Measurements from ENCODE around the gene IL1RAP. TPM values are rescaled to one million over a fixed set of nuclear protein-coding genes. Genes with fewer than 3 reads are reported as not detected.

The IL1RAP gene
- total RNA-seq, 1 experiment from 2014 or later: 62.0 TPM

GRCh38 chr3:190601622-190602021, 87.7 kb downstream of the IL1RAP start:
- intact Hi-C loops (cut with micrococcal nuclease): no loop called here
- Mint-ChIP-seq H3K27me3 (ENCODE audit: insufficient read depth, unreplicated experiment) (no peaks in the 10 kb centered on the region), H3K4me3 (ENCODE audit: unreplicated experiment) (no peak overlapping the region), H3K4me1 (ENCODE audit: insufficient read depth, unreplicated experiment) (no peaks in the 10 kb centered on the region), H3K27ac (ENCODE audit: low read depth, unreplicated experiment) (no peak overlapping the region), H3K9me3 (ENCODE audit: unreplicated experiment) (peaks cover 8% of the 10 kb centered on the region), H3K36me3 (ENCODE audit: insufficient read depth, unreplicated experiment) (peaks cover 42% of the 10 kb centered on the region)
- DNase-seq (ENCODE audit: unreplicated experiment): no peak
- ChIA-PET POLR2A (no interaction called here), CTCF (interaction anchor here (0.6 kb wide), 1 partner anchor 31 kb away, joined by 3 read pairs; no protein-coding TSS in a partner anchor)
- BruUV-seq (replicated peaks): no TSS peak
- TF ChIP-seq, protein P1, sequence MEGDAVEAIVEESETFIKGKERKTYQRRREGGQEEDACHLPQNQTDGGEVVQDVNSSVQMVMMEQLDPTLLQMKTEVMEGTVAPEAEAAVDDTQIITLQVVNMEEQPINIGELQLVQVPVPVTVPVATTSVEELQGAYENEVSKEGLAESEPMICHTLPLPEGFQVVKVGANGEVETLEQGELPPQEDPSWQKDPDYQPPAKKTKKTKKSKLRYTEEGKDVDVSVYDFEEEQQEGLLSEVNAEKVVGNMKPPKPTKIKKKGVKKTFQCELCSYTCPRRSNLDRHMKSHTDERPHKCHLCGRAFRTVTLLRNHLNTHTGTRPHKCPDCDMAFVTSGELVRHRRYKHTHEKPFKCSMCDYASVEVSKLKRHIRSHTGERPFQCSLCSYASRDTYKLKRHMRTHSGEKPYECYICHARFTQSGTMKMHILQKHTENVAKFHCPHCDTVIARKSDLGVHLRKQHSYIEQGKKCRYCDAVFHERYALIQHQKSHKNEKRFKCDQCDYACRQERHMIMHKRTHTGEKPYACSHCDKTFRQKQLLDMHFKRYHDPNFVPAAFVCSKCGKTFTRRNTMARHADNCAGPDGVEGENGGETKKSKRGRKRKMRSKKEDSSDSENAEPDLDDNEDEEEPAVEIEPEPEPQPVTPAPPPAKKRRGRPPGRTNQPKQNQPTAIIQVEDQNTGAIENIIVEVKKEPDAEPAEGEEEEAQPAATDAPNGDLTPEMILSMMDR (IDR thresholded peaks at IDR 0.05; ENCODE audit: unreplicated experiment): no peak

- no peak for DNase-seq (ENCODE audit: unreplicated experiment)
- ChIA-PET CTCF (interaction anchor here (0.6 to 1.1 kb wide), 2 partner anchors 94 to 109 kb away, joined by 3 to 4 read pairs; no protein-coding TSS in a partner anchor), POLR2A (interaction anchor here (0.7 kb wide), 1 partner anchor 9 kb away, joined by 3 read pairs; no protein-coding TSS in a partner anchor)
- Mint-ChIP-seq H3K4me3 (ENCODE audit: unreplicated experiment) (no peak overlapping the region), H3K9me3 (ENCODE audit: unreplicated experiment) (no peaks in the 10 kb centered on the region), H3K27me3 (ENCODE audit: insufficient read depth, unreplicated experiment) (no peaks in the 10 kb centered on the region), H3K27ac (ENCODE audit: low read depth, unreplicated experiment) (peak overlapping the region; percentile 5), H3K36me3 (ENCODE audit: insufficient read depth, unreplicated experiment) (peaks cover 32% of the 10 kb centered on the region), H3K4me1 (ENCODE audit: insufficient read depth, unreplicated experiment) (no peaks in the 10 kb centered on the region)
- no TSS peak for BruUV-seq (replicated peaks)
- TF ChIP-seq, protein P1 (IDR thresholded peaks at IDR 0.05; ENCODE audit: unreplicated experiment): no peak
- intact Hi-C loops (cut with micrococcal nuclease): no loop called here
These were observed 91.5 kb downstream of the IL1RAP start for GRCh38 chr3:190605385-190605784.

GRCh38 chr3:190606596-190606995, 92.7 kb downstream of the IL1RAP start:
- BruUV-seq (replicated peaks): no TSS peak
- Mint-ChIP-seq H3K27me3 (ENCODE audit: insufficient read depth, unreplicated experiment) (no peaks in the 10 kb centered on the region), H3K9me3 (ENCODE audit: unreplicated experiment) (no peaks in the 10 kb centered on the region), H3K27ac (ENCODE audit: low read depth, unreplicated experiment) (no peak overlapping the region), H3K4me3 (ENCODE audit: unreplicated experiment) (no peak overlapping the region), H3K36me3 (ENCODE audit: insufficient read depth, unreplicated experiment) (peaks cover 24% of the 10 kb centered on the region), H3K4me1 (ENCODE audit: insufficient read depth, unreplicated experiment) (no peaks in the 10 kb centered on the region)
- DNase-seq (ENCODE audit: unreplicated experiment): no peak
- ChIA-PET POLR2A (interaction anchor here (0.9 to 1.1 kb wide), 2 partner anchors 12 kb away, joined by 3 read pairs; no protein-coding TSS in a partner anchor), CTCF (no interaction called here)
- intact Hi-C loops (cut with micrococcal nuclease): no loop called here
- TF ChIP-seq, protein P1 (IDR thresholded peaks at IDR 0.05; ENCODE audit: unreplicated experiment): no peak

DNA sequence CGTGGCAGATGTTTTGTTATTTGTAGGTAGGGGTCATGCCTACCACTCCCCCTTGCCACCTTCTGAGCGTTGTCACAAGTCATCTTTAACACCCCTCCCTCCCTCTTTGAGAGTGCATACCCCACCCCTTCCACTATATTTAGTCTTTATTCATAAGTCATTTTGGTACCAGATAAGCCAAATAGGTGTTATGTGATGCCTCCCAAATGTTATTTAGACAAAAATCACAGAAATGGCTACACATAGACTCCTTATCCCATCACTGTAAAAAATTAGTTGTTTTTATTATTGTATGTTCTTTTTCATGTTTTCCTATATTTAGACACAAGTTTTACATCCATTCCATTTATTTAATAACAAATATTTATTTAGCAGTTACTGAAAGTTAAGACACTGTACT, 93.1 kb downstream of the IL1RAP start:
- Mint-ChIP-seq H3K4me3 (ENCODE audit: unreplicated experiment) (no peak overlapping the region), H3K27ac (ENCODE audit: low read depth, unreplicated experiment) (no peak overlapping the region), H3K27me3 (ENCODE audit: insufficient read depth, unreplicated experiment) (no peaks in the 10 kb centered on the region), H3K9me3 (ENCODE audit: unreplicated experiment) (no peaks in the 10 kb centered on the region), H3K4me1 (ENCODE audit: insufficient read depth, unreplicated experiment) (no peaks in the 10 kb centered on the region), H3K36me3 (ENCODE audit: insufficient read depth, unreplicated experiment) (peaks cover 21% of the 10 kb centered on the region)
- DNase-seq (ENCODE audit: unreplicated experiment): no peak
- no TSS peak for BruUV-seq (replicated peaks)
- TF ChIP-seq, protein P1 (IDR thresholded peaks at IDR 0.05; ENCODE audit: unreplicated experiment): no peak
- ChIA-PET CTCF (no interaction called here), POLR2A (interaction anchor here (0.9 to 1.1 kb wide), 2 partner anchors 11 to 12 kb away, joined by 3 read pairs; no protein-coding TSS in a partner anchor)
- intact Hi-C loops (cut with micrococcal nuclease): no loop called here
